OCI-LY1 (cell line): ENCODE results near the gene GNAO1.

Experiments
- H2AFZ ChIP-seq: fragments of 200-600 bp; sonication (generic), shearing (Covaris generic); 2 replicates; pipeline ENCODE4 v1.6.0; 2014; ENCODE audit warnings: antibody characterized with exemption, mild to moderate bottlenecking, low read length
- H3F3A ChIP-seq: fragments of 200-600 bp; sonication (generic), shearing (Covaris generic); 2 replicates; pipeline ENCODE4 v1.6.0; 2014; ENCODE audit warnings: mild to moderate bottlenecking, antibody characterized with exemption, low read length, moderate library complexity; ENCODE audit not compliant: insufficient read depth
- H3K27ac ChIP-seq: fragments of 200-600 bp; sonication (generic); 2 replicates; pipeline ENCODE4 v1.5.1; 2014; ENCODE audit warnings: low read length, mixed run types, mild to moderate bottlenecking, low read depth; ENCODE audit not compliant: poor library complexity, severe bottlenecking
- H3K27me3 ChIP-seq: fragments of 200-600 bp; sonication (generic); 2 replicates; pipeline ENCODE4 v1.6.0; 2014; ENCODE audit warnings: antibody characterized with exemption, mild to moderate bottlenecking, low read length, moderate library complexity; ENCODE audit not compliant: insufficient read depth
- H3K36me3 ChIP-seq: fragments of 200-600 bp; sonication (generic); 2 replicates; pipeline ENCODE4 v1.6.1; 2014; ENCODE audit warnings: mild to moderate bottlenecking, antibody characterized with exemption, low read length, moderate library complexity, mixed read lengths; ENCODE audit not compliant: insufficient read depth
- H3K4me1 ChIP-seq: fragments of 200-600 bp; sonication (generic); 2 replicates; pipeline ENCODE4 v1.5.1; 2014; ENCODE audit warnings: mild to moderate bottlenecking, low read length, moderate library complexity; ENCODE audit not compliant: insufficient read depth, severe bottlenecking
- H3K4me2 ChIP-seq: fragments of 200-600 bp; sonication (generic), shearing (Covaris generic); 2 replicates; pipeline ENCODE4 v1.6.1; 2014; ENCODE audit warnings: low read length
- H3K4me3 ChIP-seq: fragments of 200-600 bp; sonication (generic); 2 replicates; pipeline ENCODE4 v1.5.1; 2014; ENCODE audit warnings: low read length, low read depth, mild to moderate bottlenecking, mixed read lengths; ENCODE audit not compliant: poor library complexity, severe bottlenecking
- H3K79me2 ChIP-seq: fragments of 200-600 bp; shearing (Covaris generic); 2 replicates; pipeline ENCODE4 v1.6.1; 2016; ENCODE audit warnings: mixed run types, low read length, mixed read lengths; ENCODE audit not compliant: insufficient read depth
- H3K9ac ChIP-seq: fragments of 200-600 bp; sonication (generic), shearing (Covaris generic); 2 replicates; pipeline ENCODE4 v1.6.1; 2014; ENCODE audit warnings: mild to moderate bottlenecking, low read length, mixed read lengths
- H3K9me2 ChIP-seq: fragments of 200-600 bp; sonication (generic), shearing (Covaris generic); 2 replicates; pipeline ENCODE4 v1.6.1; 2014; ENCODE audit warnings: low read depth, mild to moderate bottlenecking, low read length, mixed read lengths
- H3K9me3 ChIP-seq: fragments of 200-600 bp; shearing (Covaris generic); 2 replicates; pipeline ENCODE4 v1.6.1; 2014; ENCODE audit warnings: low read length, mixed read lengths
- H4K20me1 ChIP-seq: fragments of 200-600 bp; sonication (generic), shearing (Covaris generic); 2 replicates; pipeline ENCODE4 v1.6.0; 2016; ENCODE audit warnings: mild to moderate bottlenecking, low read length; ENCODE audit not compliant: insufficient read depth
- EZH2 ChIP-seq: fragments of 200-600 bp; sonication (generic), shearing (Covaris generic); IDR thresholded peaks from 2 replicates; pipeline ENCODE4 v1.8.0; 2017; ENCODE audit warnings: borderline replicate concordance, mixed run types, mild to moderate bottlenecking, antibody characterized with exemption, low read length, moderate library complexity, mixed read lengths
- TF ChIP-seq, protein P1 (sequence below): fragments of 200-600 bp; sonication (generic), shearing (Covaris generic); IDR thresholded peaks from 2 replicates; pipeline ENCODE4 v1.5.1; 2017; ENCODE audit warnings: mild to moderate bottlenecking, antibody characterized with exemption, low read length, moderate library complexity, mixed read lengths

Gene GNAO1

GRCh38 chr16:56163938-56164337, 27.4 kb upstream of the GNAO1 start:
- Histone ChIP-seq H4K20me1 (no peaks in the 10 kb centered on the region), H3K27me3 (no peaks in the 10 kb centered on the region), H3K27ac (no peak overlapping the region), H3K36me3 (no peaks in the 10 kb centered on the region), H3K4me3 (no peak overlapping the region), H3K9me2 (no peaks in the 10 kb centered on the region), H3K4me2 (no peak overlapping the region), H3K9ac (no peak overlapping the region), H3K79me2 (no peaks in the 10 kb centered on the region), H2AFZ (no peak overlapping the region), H3K4me1 (no peaks in the 10 kb centered on the region), H3F3A (no peaks in the 10 kb centered on the region), H3K9me3 (no peaks in the 10 kb centered on the region)
- no peak for TF ChIP-seq EZH2
- TF ChIP-seq, protein P1, sequence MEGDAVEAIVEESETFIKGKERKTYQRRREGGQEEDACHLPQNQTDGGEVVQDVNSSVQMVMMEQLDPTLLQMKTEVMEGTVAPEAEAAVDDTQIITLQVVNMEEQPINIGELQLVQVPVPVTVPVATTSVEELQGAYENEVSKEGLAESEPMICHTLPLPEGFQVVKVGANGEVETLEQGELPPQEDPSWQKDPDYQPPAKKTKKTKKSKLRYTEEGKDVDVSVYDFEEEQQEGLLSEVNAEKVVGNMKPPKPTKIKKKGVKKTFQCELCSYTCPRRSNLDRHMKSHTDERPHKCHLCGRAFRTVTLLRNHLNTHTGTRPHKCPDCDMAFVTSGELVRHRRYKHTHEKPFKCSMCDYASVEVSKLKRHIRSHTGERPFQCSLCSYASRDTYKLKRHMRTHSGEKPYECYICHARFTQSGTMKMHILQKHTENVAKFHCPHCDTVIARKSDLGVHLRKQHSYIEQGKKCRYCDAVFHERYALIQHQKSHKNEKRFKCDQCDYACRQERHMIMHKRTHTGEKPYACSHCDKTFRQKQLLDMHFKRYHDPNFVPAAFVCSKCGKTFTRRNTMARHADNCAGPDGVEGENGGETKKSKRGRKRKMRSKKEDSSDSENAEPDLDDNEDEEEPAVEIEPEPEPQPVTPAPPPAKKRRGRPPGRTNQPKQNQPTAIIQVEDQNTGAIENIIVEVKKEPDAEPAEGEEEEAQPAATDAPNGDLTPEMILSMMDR = no peak

GRCh38 chr16:56164636-56165035, 26.7 kb upstream of the GNAO1 start:
- Histone ChIP-seq H3K27me3 (no peaks in the 10 kb centered on the region), H3F3A (no peaks in the 10 kb centered on the region), H3K79me2 (no peaks in the 10 kb centered on the region), H4K20me1 (no peaks in the 10 kb centered on the region), H3K9me3 (no peaks in the 10 kb centered on the region), H3K27ac (no peak overlapping the region), H3K4me1 (no peaks in the 10 kb centered on the region), H2AFZ (no peak overlapping the region), H3K9me2 (no peaks in the 10 kb centered on the region), H3K4me3 (no peak overlapping the region), H3K4me2 (no peak overlapping the region), H3K36me3 (no peaks in the 10 kb centered on the region), H3K9ac (no peak overlapping the region)
- TF ChIP-seq, protein P1 = no peak
- no peak for TF ChIP-seq EZH2

DNA sequence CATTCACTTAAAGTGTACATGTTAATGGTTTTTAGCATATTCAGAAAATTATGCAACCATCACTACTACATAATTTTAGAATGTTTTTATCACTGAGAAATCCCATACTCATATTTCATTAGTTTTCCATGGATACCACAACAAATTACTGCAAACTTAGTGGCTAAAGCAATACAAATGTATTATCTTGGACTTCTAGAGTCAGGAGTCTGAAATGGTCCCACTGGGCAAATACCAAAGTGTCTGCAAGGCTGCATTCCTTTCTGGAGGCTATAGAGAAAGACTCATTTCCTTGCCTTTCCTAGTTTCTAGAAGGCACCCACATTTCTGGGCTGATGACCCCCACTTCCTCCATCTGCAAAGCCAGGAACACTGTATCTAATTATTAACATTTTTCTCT, 16.9 kb upstream of the GNAO1 start:
- Histone ChIP-seq H3K79me2 (no peaks in the 10 kb centered on the region), H3K9me2 (no peaks in the 10 kb centered on the region), H3K4me3 (no peak overlapping the region), H3F3A (no peaks in the 10 kb centered on the region), H3K9ac (no peak overlapping the region), H3K9me3 (no peaks in the 10 kb centered on the region), H3K4me1 (no peaks in the 10 kb centered on the region), H3K27me3 (no peaks in the 10 kb centered on the region), H3K27ac (no peak overlapping the region), H3K36me3 (no peaks in the 10 kb centered on the region), H2AFZ (no peak overlapping the region), H3K4me2 (no peak overlapping the region), H4K20me1 (no peaks in the 10 kb centered on the region)
- TF ChIP-seq, protein P1 = no peak
- no peak for TF ChIP-seq EZH2
